Mucosa of rectum (tissue), 2 donors: ENCODE measurements around the gene PYM1.

ENCODE experiments used
- H3K27ac ChIP-seq, 2 donors: one replicate each; pipeline ENCODE4 v1.7.0; 2013; ENCODE audit warnings: inconsistent platforms in 2 of 2, low read depth in 2 of 2, low read length in 2 of 2
- H3K27me3 ChIP-seq, 2 donors: one replicate each; pipeline ENCODE4 v1.7.0; 2013; ENCODE audit warnings: low read length in 2 of 2; ENCODE audit not compliant: control insufficient read depth in 2 of 2, insufficient read depth in 2 of 2
- H3K36me3 ChIP-seq, 2 donors: one replicate each; pipeline ENCODE4 v1.7.0; 2013; ENCODE audit warnings: low read length in 2 of 2; ENCODE audit not compliant: control insufficient read depth in 2 of 2, insufficient read depth in 2 of 2
- H3K4me1 ChIP-seq, 2 donors: one replicate each; pipeline ENCODE4 v1.7.0; 2013; ENCODE audit warnings: low read length in 2 of 2, mild to moderate bottlenecking in 1 of 2; ENCODE audit not compliant: control insufficient read depth in 2 of 2, insufficient read depth in 2 of 2
- H3K4me3 ChIP-seq, 2 donors: one replicate each; pipeline ENCODE4 v1.7.0; 2013; ENCODE audit warnings: low read length in 2 of 2
- H3K9ac ChIP-seq, 2 donors: one replicate each; pipeline ENCODE4 v1.7.0; 2013; ENCODE audit warnings: low read length in 2 of 2, low read depth in 1 of 2, mild to moderate bottlenecking in 1 of 2
- H3K9me3 ChIP-seq, 2 donors: one replicate each; pipeline ENCODE4 v1.7.0; 2013; ENCODE audit warnings: low read length in 2 of 2; ENCODE audit not compliant: control insufficient read depth in 2 of 2
- donor health status: healthy.
- donor health status: Normal muscosa, but diverticular disease.

PYM1 gene

GRCh38 chr12:55915482-55915859 is 12.2 kb downstream of the PYM1 start:
- H3K27me3 ChIP-seq: no peaks in the 10 kb centered on the region
- peaks cover 13 to 15% of the 10 kb centered on the region in 2 donors for H3K36me3 ChIP-seq
- H3K27ac ChIP-seq: no peak overlapping the region
- H3K9ac ChIP-seq: no peak overlapping the region
- H3K4me1 ChIP-seq: no peaks in the 10 kb centered on the region
- no peaks in the 10 kb centered on the region for H3K9me3 ChIP-seq
- H3K4me3 ChIP-seq: no peak overlapping the region

- Histone ChIP-seq H3K4me3 (no peak overlapping the region), H3K27ac (no peak overlapping the region), H3K27me3 (no peaks in the 10 kb centered on the region), H3K4me1 (no peaks in the 10 kb centered on the region), H3K9ac (no peak overlapping the region), H3K9me3 (no peaks in the 10 kb centered on the region), H3K36me3 (peaks cover 13 to 15% of the 10 kb centered on the region in 2 donors)
Measured at GRCh38 chr12:55912908-55913307, 14.8 kb downstream of the PYM1 start.

- H3K36me3 ChIP-seq: peaks cover 13 to 14% of the 10 kb centered on the region in 2 donors
- H3K27ac ChIP-seq: no peak overlapping the region
- H3K27me3 ChIP-seq: no peaks in the 10 kb centered on the region
- no peak overlapping the region for H3K9ac ChIP-seq
- H3K4me1 ChIP-seq: no peaks in the 10 kb centered on the region
- H3K9me3 ChIP-seq: no peaks in the 10 kb centered on the region
- no peak overlapping the region for H3K4me3 ChIP-seq
Measured at GRCh38 chr12:55909513-55909884, 18.2 kb downstream of the PYM1 start.

GRCh38 chr12:55908726-55909512 is 18.8 kb downstream of the PYM1 start:
- H3K27ac ChIP-seq: no peak overlapping the region
- no peaks in the 10 kb centered on the region for H3K4me1 ChIP-seq
- peaks cover 9 to 10% of the 10 kb centered on the region in 2 donors for H3K36me3 ChIP-seq
- no peak overlapping the region for H3K9ac ChIP-seq
- no peaks in the 10 kb centered on the region for H3K9me3 ChIP-seq
- no peaks in the 10 kb centered on the region for H3K27me3 ChIP-seq
- no peak overlapping the region for H3K4me3 ChIP-seq

GRCh38 chr12:55906056-55906455 is 21.6 kb downstream of the PYM1 start:
- Histone ChIP-seq H3K4me1 (no peaks in the 10 kb centered on the region), H3K36me3 (peaks cover 6 to 21% of the 10 kb centered on the region in 2 donors), H3K27me3 (no peaks in the 10 kb centered on the region), H3K4me3 (no peak overlapping the region), H3K9me3 (no peaks in the 10 kb centered on the region), H3K9ac (no peak overlapping the region), H3K27ac (no peak overlapping the region)

- Histone ChIP-seq H3K27ac (no peak overlapping the region), H3K9me3 (no peaks in the 10 kb centered on the region), H3K4me1 (no peaks in the 10 kb centered on the region), H3K36me3 (peaks cover 6 to 25% of the 10 kb centered on the region in 2 donors), H3K27me3 (no peaks in the 10 kb centered on the region), H3K9ac (no peak overlapping the region), H3K4me3 (no peak overlapping the region)
Measured at GRCh38 chr12:55901881-55902490, 25.7 kb downstream of the PYM1 start.

GRCh38 chr12:55899082-55899481 is 28.6 kb downstream of the PYM1 start:
- no peak overlapping the region for H3K9ac ChIP-seq
- no peaks in the 10 kb centered on the region for H3K4me1 ChIP-seq
- no peak overlapping the region for H3K4me3 ChIP-seq
- no peaks in the 10 kb centered on the region for H3K27me3 ChIP-seq
- peaks cover 6 to 25% of the 10 kb centered on the region in 2 donors for H3K36me3 ChIP-seq
- H3K9me3 ChIP-seq: no peaks in the 10 kb centered on the region
- no peak overlapping the region for H3K27ac ChIP-seq

- Histone ChIP-seq H3K4me1 (no peaks in the 10 kb centered on the region), H3K27ac (no peak overlapping the region), H3K9me3 (no peaks in the 10 kb centered on the region), H3K4me3 (no peak overlapping the region), H3K9ac (no peak overlapping the region), H3K27me3 (no peaks in the 10 kb centered on the region), H3K36me3 (no peaks in the 10 kb centered on the region)
Measured at GRCh38 chr12:55893723-55894122, 34.0 kb downstream of the PYM1 start.

- H3K9ac ChIP-seq: no peak overlapping the region
- H3K4me1 ChIP-seq: no peaks in the 10 kb centered on the region
- H3K27ac ChIP-seq: no peak overlapping the region
- no peaks in the 10 kb centered on the region for H3K9me3 ChIP-seq
- no peaks in the 10 kb centered on the region for H3K27me3 ChIP-seq
- no peak overlapping the region for H3K4me3 ChIP-seq
- H3K36me3 ChIP-seq: no peaks in the 10 kb centered on the region
Measured at GRCh38 chr12:55891310-55891709, 36.4 kb downstream of the PYM1 start.

- H3K4me3 ChIP-seq: no peak overlapping the region
- H3K4me1 ChIP-seq: peaks cover 0 to 3% of the 10 kb centered on the region in 2 donors
- H3K36me3 ChIP-seq: no peaks in the 10 kb centered on the region
- H3K9me3 ChIP-seq: no peaks in the 10 kb centered on the region
- no peak overlapping the region for H3K27ac ChIP-seq
- H3K27me3 ChIP-seq: no peaks in the 10 kb centered on the region
- H3K9ac ChIP-seq: no peak overlapping the region
Measured at GRCh38 chr12:55885113-55885512, 42.6 kb downstream of the PYM1 start.
